ENCODE measurements around the gene ROBO4.

ROBO4 gene

DNA sequence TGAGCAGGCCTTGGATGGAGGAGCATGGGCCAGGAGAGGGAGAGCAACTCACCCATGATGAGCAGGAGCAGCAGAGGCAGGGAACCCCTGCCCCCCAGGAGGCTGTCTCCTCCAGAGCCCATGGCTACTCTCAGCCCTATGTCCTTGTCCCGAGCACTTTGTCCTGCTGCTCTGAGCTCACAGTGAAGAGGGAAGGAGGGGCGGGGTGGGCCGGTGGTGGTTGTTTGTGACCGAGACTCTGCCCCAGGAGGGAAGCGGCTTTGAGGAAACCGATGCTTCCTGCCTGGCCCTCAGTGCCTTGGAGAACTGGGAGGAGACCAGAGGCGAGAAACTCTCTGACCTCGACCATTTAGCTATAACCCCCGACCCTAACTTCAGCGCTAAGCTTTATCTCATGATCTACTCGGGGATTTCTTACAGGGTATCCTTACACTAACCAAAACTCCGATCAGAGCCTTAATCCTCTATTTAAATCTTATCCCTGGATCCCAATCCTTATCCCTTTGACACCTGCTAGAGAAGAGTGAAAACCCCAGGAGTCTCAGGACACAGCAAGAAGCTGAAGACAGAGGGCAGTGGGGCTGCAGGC is at the start of gene ROBO4:
Gene ROBO4 (minus strand): TSS at position 192 of the 589 bp plus-strand sequence. CDS start 70 bp downstream, at position 122.
- TF ChIP-seq GATA3 (IDR thresholded peaks at IDR 0.05; ENCODE audit: low read depth, low read length), result no peak
- no peak for TF ChIP-seq GATA2 (IDR thresholded peaks at IDR 0.05; ENCODE audit: low read depth, low read length)

DNA sequence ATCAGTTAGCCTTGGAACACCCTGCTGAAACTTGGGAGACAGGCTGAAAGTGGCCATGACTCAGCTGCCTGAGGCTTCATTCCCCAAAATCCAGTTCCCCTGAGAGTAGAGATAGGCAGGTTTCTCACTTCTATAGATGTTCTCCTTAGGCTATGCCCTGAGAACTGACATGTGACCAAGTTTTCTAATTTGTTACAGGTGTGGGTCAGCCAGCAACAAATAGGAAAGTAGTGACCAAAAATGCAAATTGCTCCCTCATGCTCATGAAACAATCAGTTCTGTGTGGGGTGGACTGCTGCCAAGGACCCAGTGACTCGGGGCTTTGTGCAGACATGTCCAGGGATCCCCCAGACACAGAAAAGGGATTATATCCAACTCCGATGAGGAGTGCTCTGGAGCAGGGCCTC is 49.1 kb upstream of the ROBO4 start:
- TF ChIP-seq GATA2 (IDR thresholded peaks at IDR 0.05; ENCODE audit: low read depth, low read length), result no peak

DNA sequence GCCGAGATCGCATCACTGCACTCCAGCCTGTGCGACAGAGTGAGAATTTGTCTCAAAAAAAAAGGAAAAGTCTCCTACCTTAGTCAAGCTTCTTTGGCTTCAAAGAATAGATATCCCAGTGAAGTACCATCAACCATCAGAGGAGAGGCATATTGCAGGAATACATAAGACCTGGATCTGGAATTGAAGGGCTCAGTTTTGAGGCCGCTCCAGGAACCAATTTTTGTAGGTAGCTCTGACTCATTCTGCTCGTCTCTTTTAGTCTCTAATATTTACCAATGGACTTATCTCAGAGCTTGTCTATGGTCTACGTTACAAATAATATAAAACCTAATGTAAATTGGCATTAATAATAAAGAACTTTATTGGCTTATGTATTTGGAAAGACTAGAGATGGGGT is 48.2 kb upstream of the ROBO4 start:
- TF ChIP-seq GATA2 (IDR thresholded peaks at IDR 0.05; ENCODE audit: low read depth, low read length) (no peak), GATA3 (IDR thresholded peaks at IDR 0.05; ENCODE audit: low read depth, low read length) (no peak)

DNA sequence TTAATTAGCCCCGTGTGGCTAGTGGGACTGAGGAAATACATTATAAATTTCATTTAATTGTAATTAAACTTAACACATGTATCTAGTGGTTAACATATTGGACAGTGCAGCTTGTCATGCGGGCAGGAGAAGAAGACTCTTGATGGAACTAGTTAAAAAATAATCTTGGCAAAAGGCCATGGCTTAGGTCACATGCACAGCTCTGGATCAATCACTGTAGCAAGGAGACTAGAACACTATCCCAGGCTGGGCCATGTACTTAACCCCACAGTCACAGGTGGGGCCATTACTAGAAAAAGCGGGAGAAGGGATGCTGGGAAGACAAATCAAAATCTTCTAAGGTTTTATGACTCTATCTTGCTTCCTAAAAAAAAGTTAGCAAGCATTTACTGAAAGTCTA is 46.9 kb upstream of the ROBO4 start:
- no peak for TF ChIP-seq GATA2 (IDR thresholded peaks at IDR 0.05; ENCODE audit: low read depth, low read length)
- no peak for TF ChIP-seq GATA3 (IDR thresholded peaks at IDR 0.05; ENCODE audit: low read depth, low read length)

DNA sequence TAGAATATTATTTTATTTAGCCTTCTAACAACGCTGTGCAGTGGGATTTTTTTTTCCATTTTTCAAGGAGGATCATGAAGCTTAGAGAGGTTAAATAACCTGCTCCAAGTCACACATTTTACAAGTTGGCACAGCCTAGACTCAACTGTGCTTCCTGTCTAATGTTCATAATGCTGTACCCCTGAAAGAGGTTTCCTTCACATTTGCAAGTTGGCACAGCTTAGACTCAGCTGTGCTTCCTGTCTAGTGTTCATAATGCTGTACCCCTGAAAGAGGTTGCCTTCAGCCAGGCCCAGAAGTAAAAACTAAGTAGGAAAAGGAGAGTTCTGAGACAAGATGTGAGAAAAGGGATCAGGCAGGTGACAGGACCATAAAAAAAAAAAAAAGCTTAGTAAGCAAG is 46.1 kb upstream of the ROBO4 start:
- TF ChIP-seq GATA3 (IDR thresholded peaks at IDR 0.05; ENCODE audit: low read depth, low read length) (no peak), GATA2 (IDR thresholded peaks at IDR 0.05; ENCODE audit: low read depth, low read length) (no peak)

DNA sequence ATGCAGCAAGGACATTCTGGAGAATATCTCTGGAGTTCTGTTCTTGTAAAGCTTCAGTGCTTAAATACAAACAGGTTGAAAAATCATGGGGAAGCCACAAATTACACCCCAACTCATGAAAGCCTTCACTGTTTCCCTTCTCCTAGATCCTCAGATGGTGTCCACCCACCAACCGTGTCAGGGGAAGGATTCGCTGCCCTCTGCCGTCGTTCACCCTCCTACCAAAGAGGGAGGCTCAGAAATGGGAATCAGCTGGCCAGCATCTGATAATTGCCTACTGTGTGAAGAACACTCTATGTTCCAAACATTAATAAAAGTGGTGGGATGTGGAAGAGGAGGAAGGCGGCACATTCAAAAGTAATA is 45.6 kb upstream of the ROBO4 start:
- TF ChIP-seq GATA2 (IDR thresholded peaks at IDR 0.05; ENCODE audit: low read depth, low read length) (no peak), GATA3 (IDR thresholded peaks at IDR 0.05; ENCODE audit: low read depth, low read length) (no peak)

DNA sequence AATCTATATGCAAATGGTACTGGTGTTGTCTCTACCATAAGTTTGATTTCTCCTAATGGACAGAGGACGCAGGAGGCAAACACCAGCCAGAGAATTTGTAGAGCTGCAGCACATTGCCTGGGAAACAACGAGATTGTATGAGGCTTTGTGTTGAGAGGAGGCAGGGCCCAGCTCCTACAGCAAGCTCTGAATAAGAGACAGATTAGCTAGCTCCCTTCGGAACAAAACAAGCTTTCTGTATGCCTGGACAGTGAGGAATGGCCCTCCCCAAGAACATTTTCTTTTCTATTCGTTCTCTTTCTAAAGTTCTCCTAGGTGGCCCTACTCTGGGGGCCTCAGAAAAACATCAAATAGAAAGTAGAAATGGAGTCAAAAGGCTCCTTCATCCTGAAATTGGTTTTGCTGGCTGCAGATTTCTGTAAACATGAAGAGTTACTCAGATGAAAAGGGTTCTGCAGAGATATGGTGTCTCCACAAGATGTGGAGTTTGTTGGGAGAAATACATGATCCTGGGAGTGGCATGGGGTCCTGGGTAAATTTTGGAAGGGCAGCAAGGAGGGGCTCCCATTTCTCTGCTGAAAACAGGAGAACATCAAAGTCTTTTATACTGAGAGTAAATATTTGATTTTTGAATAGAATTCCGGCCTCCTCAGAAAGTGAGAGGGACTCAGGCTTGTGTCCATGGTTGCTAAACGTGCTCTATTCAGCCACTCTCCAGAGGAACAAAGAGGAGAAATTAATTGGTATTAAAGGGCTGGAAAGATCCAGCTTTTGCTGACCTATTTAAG is 45.0 kb upstream of the ROBO4 start:
- TF ChIP-seq GATA2 (IDR thresholded peaks at IDR 0.05; ENCODE audit: low read depth, low read length), result no peak
- no peak for TF ChIP-seq GATA3 (IDR thresholded peaks at IDR 0.05; ENCODE audit: low read depth, low read length)

DNA sequence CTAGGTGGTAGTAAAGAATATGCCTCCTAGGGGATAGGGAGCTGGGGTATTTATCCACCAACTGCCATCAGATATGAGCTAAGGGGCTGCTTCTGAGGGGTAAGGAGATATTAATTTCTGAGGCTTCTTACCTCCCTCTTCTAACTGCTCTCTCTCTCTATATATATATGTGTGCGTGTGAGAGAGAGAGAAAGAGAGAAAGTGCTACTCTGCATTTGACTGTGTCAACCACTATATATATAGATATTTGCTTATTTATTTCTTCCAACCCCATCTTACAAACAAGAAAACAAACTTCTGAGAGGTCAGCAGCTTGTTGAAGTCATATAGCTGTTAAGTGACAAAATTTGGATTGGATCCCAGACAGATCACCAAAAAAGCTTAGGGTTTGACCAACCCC is 44.0 kb upstream of the ROBO4 start:
- TF ChIP-seq GATA3 (IDR thresholded peaks at IDR 0.05; ENCODE audit: low read depth, low read length) (no peak), GATA2 (IDR thresholded peaks at IDR 0.05; ENCODE audit: low read depth, low read length) (no peak)

DNA sequence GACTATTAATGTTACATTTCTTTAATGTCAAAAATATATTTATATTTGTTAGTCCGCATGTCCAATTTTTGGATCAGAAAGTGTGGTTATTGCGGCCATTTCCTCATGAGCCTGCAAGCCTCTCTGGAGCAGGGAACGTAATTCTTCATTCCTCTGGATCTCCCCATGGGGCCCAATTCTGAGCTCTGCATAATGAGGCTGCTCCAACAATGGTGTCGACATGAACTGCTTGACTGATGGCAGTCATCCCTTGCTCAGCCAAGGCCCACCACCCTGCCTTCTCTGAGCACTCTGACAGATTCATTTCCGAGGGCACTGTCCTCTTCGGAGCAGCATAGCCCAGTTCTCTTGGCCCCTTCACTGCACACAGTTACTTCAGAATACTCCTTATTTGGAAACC is 41.3 kb upstream of the ROBO4 start:
- TF ChIP-seq GATA3 (IDR thresholded peaks at IDR 0.05; ENCODE audit: low read depth, low read length) (no peak), GATA2 (IDR thresholded peaks at IDR 0.05; ENCODE audit: low read depth, low read length) (no peak)

DNA sequence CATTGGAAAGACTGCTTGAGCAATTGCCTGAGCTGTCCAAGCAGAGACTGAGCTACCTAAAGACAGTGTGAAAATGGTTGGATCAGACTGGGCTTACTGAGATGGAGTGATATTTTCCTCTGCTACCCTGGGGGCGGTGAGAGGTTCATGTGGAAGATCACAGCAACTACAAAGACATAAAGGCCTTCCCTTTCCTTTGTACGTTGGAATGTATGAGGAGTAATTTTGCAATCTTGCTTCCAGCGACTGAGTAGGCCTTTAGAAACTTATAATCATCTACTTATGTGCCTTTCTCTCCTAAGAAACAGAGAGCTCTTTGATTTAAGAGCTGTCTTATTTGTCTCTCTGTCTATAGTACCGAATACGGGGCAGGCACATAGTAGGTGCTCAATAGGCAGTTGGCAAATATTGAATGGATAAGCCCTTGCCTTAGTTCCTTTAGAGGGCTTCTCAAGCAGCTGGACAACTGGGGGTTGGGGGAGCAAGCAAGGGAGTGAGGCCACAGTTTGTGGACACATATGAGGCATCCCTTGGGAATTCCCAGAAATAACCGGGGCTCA is 40.6 kb upstream of the ROBO4 start:
- no peak for TF ChIP-seq GATA2 (IDR thresholded peaks at IDR 0.05; ENCODE audit: low read depth, low read length)
- TF ChIP-seq GATA3 (IDR thresholded peaks at IDR 0.05; ENCODE audit: low read depth, low read length), result no peak

DNA sequence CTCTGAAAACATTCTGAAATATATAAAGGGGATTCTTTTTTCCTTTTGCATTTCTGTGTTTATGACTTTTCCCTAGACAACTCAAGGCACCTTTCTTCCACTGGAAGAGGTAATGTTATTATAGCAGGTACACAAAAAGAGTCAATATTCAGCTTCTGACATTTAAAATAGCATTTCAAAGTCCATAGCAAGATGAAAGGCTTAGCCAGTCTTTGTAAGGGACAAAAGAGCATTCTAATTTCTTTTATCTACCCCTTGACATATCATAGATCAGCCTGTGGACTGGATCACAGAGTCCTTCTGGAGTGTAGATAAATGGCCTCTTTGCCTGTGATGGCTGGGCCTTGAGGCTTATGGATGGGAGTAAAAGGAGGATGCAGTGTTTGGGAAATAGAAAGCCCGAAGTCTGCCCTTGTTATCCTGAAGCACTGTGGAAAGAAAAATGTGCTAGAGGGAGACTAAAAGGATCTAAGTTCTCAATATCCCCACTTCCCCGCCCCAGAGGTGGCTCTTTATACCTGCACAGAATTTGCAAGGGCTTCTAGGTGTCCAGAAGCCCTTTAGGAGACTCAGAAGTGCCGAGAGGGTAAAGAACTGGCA is 39.8 kb upstream of the ROBO4 start:
- TF ChIP-seq GATA2 (IDR thresholded peaks at IDR 0.05; ENCODE audit: low read depth, low read length) (no peak), GATA3 (IDR thresholded peaks at IDR 0.05; ENCODE audit: low read depth, low read length) (no peak)

DNA sequence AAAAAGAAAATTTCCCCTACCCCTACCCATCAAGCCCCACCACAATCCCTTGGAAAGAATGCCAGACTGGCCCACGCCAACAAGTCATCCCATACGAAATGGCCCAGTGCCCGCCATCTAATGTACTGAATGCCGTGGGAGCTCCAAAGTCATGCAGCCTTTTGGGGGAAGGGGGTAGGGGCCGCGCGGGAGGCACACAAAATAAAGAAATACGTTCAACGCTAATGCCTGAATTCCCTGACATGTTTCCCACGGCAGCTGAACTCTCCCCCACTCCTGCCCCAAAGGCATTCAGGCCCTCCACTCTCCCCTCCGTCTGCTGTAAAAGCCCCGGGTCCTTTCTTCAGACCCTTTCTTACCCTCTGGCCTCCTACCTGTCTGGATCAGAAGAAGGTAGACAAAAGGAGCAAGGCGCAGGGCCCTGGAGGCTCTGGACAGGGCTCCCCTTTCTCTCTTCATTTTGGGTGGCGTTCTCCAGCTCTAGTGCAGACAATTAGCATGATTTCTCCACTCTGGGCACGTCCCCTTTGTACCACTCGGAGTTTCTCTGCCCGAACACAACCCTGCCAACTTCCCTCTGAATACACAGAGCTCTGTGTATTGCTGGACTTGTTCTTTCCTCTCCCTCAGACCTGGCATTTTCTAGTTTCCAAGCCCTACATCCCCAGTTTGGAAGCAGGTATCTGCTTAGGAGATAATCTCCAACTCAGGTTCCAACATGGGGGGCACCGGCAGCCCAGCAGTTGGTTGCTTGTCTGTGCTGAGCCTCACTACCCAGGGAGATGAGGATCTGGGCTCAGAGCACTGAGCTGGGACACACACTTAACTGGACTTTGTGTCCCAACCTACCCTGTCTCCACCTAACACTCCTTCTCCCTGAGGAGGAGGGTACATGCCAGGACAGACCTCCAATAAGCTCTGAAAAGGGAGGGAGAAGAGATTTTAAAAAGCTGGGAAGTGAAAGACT is 38.2 kb upstream of the ROBO4 start, which contains the start of gene HEPACAM:
Gene HEPACAM (minus strand): TSS at position 500 of the 967 bp plus-strand sequence. CDS start 41 bp downstream, at position 459.
- TF ChIP-seq GATA2 (IDR thresholded peaks at IDR 0.05; ENCODE audit: low read depth, low read length), result no peak
- TF ChIP-seq GATA3 (IDR thresholded peaks at IDR 0.05; ENCODE audit: low read depth, low read length), result no peak

DNA sequence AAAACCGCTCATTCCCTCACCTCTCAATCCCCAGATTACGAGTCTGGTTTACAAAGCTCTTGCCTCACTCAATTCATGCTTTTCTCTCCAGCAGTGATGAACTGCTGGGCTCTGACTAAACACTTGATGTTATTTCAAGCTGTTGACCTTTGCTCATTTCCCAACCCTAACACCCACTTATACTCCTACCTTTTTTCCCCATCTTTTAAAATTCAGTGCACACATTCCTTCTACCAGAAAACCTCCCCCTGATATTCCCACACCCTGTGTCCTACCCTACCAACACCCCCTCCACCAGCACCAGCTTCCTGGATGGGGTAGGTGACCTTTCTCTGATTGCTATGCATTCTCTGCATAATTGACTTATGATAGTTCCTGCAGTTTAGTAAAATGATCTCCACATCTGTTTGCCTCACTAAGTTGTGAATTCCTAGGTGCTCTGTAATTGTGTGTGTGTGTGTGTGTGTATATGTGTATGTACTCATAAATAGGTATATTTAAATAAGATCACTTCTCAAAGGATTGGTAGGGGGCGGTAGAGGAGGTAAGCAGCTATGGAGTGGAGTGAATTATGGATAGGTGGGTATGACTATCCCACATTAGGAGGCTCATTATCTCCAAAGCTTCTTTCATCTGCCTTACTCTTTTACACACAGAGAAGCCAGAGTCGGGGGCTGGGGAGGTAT is 37.3 kb upstream of the ROBO4 start:
- no peak for TF ChIP-seq GATA3 (IDR thresholded peaks at IDR 0.05; ENCODE audit: low read depth, low read length)
- TF ChIP-seq GATA2 (IDR thresholded peaks at IDR 0.05; ENCODE audit: low read depth, low read length), result no peak
